ENCODE measurements around the gene REV3L.
"Not testable (repeated sequence)": the region's sequence is repeated elsewhere in the genome, so short reads cannot be mapped to it uniquely, and the experiment has no call there.

Gene REV3L

DNA sequence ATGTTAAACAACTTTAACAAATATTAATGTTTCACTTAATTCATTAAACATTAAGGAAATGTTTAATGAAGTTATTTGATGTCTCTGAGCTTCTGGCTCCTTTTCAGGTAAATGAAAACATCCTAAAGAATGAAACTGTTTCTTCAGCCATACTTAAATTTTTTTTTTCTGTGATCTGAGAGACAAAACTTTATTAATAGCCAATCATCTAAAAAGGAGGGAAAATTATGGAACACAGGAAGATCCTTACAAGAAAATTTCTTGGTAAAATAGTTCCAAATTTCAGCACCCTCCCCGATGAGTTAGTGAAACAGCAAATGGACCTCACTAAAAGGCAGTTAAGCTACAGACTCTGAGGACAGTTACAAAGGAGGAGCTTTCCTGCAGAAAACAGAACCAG lies 185.2 kb downstream of the REV3L start:
- TF ChIP-seq POLR2AphosphoS5 (IDR thresholded peaks at IDR 0.05; ENCODE audit: low read depth, low read length) (no peak), POLR2A (IDR thresholded peaks at IDR 0.05; ENCODE audit: low read depth, low read length) (no peak), TAF1 (IDR thresholded peaks at IDR 0.05; ENCODE audit: borderline replicate concordance, low read depth, low read length) (no peak)
- FAIRE-seq = no peak

GRCh38 chr6:111294374-111294967 lies 188.5 kb downstream of the REV3L start:
- DNase-seq (ENCODE audit: insufficient read length) = no peak
- no peak for FAIRE-seq

More for the DNA sequence above, 185.2 kb downstream of the REV3L start:
- no peak for DNase-seq (ENCODE audit: insufficient read length)

DNA sequence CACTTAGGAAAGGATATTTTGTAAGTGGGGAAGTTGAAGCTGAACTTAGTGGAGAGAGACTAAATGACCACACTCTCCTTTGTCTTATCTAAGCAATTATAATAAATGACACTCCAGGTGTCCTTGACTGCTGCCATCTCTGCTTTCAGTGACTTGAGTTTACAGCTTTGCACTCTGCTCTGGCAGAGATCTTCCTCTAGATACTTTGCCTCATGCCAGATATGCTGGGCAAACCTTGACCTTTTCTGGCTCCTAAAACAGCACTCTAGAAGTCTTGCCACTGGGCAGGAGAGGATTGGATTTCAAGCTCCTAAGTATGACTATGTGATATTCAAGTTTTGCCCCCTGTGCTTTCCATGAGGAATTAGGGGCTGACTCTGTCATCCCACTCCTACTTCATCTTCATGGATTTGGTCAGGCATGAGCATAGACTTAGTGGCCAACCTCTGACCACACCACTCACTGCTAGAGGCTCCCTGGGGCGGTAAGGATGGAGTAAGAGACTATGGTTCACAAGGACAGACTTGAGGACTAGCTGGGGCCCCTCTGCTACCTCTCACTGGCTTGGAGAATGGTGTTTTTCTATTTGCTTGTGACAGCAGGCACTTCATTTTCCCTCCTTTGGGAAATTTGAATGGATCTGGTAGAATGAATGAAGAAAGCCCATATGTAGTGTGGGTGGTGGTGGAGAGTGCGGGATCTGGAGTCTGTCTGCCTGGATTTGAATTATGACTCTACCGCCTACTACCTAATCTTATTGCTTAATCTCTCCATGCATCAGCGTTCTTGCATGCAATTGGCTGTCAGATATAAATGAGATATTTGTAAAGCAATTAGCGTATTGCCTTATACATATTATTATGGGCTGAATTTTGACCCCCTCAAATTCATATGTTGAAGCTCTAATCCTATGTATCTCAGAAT lies 191.4 kb downstream of the REV3L start:
- DNase-seq (ENCODE audit: insufficient read length) (no peak), FAIRE-seq (no peak)

More at GRCh38 chr6:111294374-111294967, 188.5 kb downstream of the REV3L start:
- TF ChIP-seq POLR2AphosphoS5 (IDR thresholded peaks at IDR 0.05; ENCODE audit: low read depth, low read length) (no peak), TAF1 (IDR thresholded peaks at IDR 0.05; ENCODE audit: borderline replicate concordance, low read depth, low read length) (no peak), POLR2A (IDR thresholded peaks at IDR 0.05; ENCODE audit: low read depth, low read length) (no peak)

DNA sequence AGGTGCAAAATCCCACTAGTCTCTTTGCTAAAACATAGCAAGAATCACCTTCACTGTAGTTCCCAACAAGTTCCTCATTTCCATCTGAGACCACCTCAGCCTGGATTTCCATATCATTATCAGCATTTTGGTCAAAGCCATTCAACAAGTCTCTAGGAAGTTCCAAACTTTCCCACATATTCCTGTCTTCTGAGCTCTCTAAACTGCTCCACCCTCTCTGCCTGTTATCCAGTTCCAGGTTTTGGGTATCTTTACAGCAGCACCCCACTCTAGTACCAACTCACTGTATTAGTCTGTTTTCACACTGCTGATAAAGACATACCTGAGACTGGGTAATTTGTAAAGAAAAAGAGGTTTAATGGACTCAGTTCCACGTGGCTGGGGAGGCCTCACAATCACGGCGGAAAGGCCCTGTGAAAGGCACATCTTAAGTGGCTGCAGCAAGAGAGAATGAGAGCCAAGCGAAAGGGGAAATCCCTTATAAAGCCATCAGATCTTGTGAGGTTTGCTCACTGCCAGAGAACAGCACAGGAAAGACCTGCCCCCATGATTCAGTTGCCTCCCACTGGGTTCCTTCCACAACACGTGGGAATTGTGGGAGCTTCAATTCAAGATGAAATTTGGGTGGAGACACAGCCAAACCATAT lies 192.2 kb downstream of the REV3L start:
- not testable (repeated sequence) for FAIRE-seq; DNase-seq (ENCODE audit: insufficient read length)

More for the DNA sequence above, 191.4 kb downstream of the REV3L start:
- TF ChIP-seq POLR2AphosphoS5 (IDR thresholded peaks at IDR 0.05; ENCODE audit: low read depth, low read length) (no peak), POLR2A (IDR thresholded peaks at IDR 0.05; ENCODE audit: low read depth, low read length) (no peak), TAF1 (IDR thresholded peaks at IDR 0.05; ENCODE audit: borderline replicate concordance, low read depth, low read length) (no peak)

DNA sequence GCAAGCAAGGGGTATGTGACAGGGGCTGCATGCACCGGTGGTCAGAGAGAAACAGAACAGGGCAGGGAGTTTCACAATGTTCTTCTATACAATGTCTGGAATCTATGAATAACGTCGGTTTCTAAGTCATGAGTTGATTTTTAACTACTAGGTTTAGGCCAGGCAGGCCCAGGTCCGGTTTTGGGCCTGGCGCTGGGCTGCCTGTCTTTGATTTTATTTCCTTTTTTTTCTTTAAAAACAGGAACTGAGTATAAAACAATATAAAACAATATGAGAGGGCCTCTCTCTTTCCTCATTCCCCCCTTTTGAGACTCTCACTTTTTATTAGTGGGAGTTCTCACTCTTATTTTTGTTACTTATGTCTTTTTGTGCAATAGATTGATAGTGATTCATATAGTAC lies 198.7 kb downstream of the REV3L start:
- FAIRE-seq; DNase-seq (ENCODE audit: insufficient read length): not testable (repeated sequence)

DNA sequence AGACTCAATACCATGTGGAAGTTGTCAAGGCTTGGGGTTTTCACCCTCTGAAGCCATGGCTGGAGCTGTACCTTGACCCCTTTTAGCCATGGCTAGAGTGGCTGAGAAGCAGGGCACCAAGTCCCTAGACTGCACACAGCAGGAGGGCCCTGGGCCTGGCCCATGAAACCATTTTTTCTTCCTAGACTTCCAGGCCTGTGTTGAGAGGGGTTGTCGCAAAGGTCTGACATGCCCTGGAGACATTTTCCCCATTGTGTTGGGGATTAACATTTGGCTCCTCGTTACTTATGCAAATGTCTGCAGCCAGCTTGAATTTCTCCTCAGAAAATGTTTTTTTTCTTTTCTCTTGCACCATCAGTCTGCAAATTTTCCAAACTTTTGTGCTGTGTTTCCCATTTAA lies 199.3 kb downstream of the REV3L start:
- FAIRE-seq (no peak), DNase-seq (ENCODE audit: insufficient read length) (no peak)
- TF ChIP-seq POLR2A (IDR thresholded peaks at IDR 0.05; ENCODE audit: low read depth, low read length) (no peak), POLR2AphosphoS5 (IDR thresholded peaks at IDR 0.05; ENCODE audit: low read depth, low read length) (no peak), TAF1 (IDR thresholded peaks at IDR 0.05; ENCODE audit: borderline replicate concordance, low read depth, low read length) (no peak)

DNA sequence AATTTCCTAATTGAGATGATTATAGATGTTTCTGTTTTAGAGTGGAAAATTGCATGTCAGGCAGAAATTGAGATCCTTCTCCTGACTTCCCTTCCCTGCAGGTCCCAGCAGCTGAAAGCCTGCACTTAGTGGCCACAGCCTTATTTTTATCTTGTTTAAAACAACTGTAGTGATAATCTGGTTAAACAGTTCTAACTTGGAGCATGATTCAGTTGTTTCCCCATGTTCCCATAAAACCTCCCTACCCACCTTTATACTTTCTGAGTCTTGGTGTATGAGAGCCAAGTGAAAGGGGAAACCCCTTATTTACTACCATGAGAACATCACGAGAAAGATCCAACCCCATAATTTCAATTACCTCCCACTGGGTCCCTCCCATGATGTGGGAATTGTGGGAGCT lies 200.5 kb downstream of the REV3L start:
- TF ChIP-seq TAF1 (IDR thresholded peaks at IDR 0.05; ENCODE audit: borderline replicate concordance, low read depth, low read length) = no peak
- TF ChIP-seq POLR2AphosphoS5 (IDR thresholded peaks at IDR 0.05; ENCODE audit: low read depth, low read length) = no peak
- no peak for TF ChIP-seq POLR2A (IDR thresholded peaks at IDR 0.05; ENCODE audit: low read depth, low read length)
- DNase-seq (ENCODE audit: insufficient read length) (no peak), FAIRE-seq (no peak)

DNA sequence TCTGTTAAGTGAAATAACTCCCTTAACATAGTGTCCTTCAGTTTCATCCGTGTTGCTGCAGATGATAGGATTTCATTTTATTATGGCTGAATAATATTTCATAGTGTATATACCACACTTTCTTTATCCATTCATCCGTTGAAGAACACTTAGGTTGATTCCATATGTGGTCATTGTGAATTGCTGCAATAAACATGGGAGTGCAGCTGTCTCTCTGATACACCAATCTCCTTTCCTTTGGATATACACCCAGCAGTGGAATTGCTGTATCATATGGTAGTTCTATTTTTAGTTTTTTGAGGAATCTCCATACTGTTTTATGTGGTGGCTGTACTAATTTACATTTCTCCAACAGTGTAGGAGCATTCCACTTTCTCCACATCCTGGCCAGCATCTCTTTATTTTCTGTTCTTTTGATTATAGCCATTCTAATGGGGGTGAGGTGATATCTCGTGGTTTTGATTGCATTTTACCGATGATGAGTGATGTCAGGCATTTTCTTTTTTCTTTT lies 202.5 kb downstream of the REV3L start:
- FAIRE-seq = no peak
- no peak for DNase-seq (ENCODE audit: insufficient read length)
- no peak for TF ChIP-seq POLR2A (IDR thresholded peaks at IDR 0.05; ENCODE audit: low read depth, low read length)
- TF ChIP-seq POLR2AphosphoS5 (IDR thresholded peaks at IDR 0.05; ENCODE audit: low read depth, low read length) = no peak
- TF ChIP-seq TAF1 (IDR thresholded peaks at IDR 0.05; ENCODE audit: borderline replicate concordance, low read depth, low read length) = no peak

- TF ChIP-seq POLR2AphosphoS5 (IDR thresholded peaks at IDR 0.05; ENCODE audit: low read depth, low read length) (no peak), POLR2A (IDR thresholded peaks at IDR 0.05; ENCODE audit: low read depth, low read length) (no peak), TAF1 (IDR thresholded peaks at IDR 0.05; ENCODE audit: borderline replicate concordance, low read depth, low read length) (no peak)
- FAIRE-seq = no peak
- DNase-seq (ENCODE audit: insufficient read length) = no peak
These were observed 204.3 kb downstream of the REV3L start for GRCh38 chr6:111278731-111279130.

DNA sequence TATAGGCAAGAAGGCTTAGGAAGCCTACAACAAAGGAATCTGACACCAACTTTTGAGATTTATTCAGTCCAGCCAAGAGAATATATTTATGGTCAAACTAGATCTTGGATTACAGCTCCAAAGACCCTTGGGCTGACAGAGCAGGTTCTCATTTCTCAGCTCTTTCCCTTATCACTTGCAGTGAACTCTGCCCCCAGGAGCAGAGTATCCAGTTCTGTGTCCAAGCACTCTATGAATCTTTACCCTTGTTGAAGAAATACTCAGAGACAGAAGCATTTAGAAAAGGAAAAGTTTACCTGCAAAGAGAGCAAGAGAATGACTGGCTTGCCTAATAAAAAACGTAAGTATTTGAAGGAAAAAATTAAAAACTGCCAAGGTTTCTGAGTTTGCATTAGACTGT lies 205.2 kb downstream of the REV3L start:
- FAIRE-seq = no peak
- DNase-seq (ENCODE audit: insufficient read length) = no peak
- no peak for TF ChIP-seq POLR2A (IDR thresholded peaks at IDR 0.05; ENCODE audit: low read depth, low read length)
- no peak for TF ChIP-seq POLR2AphosphoS5 (IDR thresholded peaks at IDR 0.05; ENCODE audit: low read depth, low read length)
- no peak for TF ChIP-seq TAF1 (IDR thresholded peaks at IDR 0.05; ENCODE audit: borderline replicate concordance, low read depth, low read length)

DNA sequence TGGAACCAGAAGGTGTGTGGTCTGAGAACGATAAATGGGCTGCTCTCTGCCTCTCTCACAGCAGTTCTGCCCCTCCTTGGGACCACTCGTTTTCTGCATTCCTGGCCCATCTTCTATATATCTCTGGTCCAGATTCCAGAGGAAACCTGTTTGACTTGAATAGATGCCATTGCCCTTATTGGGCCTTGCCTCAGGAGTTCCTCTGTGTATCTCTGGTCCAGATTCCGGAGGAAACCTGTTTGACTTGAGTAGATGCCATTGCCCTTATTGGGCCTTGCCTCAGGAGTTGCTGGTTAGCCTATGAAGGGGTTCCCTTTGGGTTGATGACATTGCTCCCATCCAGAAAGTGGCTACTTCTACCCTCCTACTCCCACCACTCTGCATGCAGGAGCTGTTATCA lies 206.3 kb downstream of the REV3L start:
- DNase-seq (ENCODE audit: insufficient read length) = no peak
- TF ChIP-seq TAF1 (IDR thresholded peaks at IDR 0.05; ENCODE audit: borderline replicate concordance, low read depth, low read length) (no peak), POLR2A (IDR thresholded peaks at IDR 0.05; ENCODE audit: low read depth, low read length) (no peak), POLR2AphosphoS5 (IDR thresholded peaks at IDR 0.05; ENCODE audit: low read depth, low read length) (no peak)
- FAIRE-seq = no peak

DNA sequence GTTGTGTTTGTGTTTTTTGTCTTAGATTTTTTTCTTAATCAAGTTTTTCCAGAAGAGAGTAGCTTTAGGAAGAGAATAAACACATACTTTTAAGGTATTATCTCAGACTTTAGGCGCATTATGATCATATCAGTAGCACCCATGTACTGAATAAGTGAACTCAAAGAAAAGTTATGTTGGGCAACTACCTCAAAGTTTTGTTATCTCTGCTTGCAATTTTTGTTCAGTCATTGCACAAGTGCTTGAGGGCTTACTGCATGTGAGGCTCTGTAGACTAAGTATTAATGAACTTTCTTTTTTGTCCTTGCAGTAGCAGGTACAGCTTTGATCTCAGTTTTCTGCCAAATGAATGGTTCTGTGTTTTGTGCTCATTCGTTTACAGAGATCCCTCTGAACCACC lies 206.7 kb downstream of the REV3L start:
- no peak for FAIRE-seq
- no peak for DNase-seq (ENCODE audit: insufficient read length)

More for the DNA sequence above, 206.7 kb downstream of the REV3L start:
- TF ChIP-seq POLR2A (IDR thresholded peaks at IDR 0.05; ENCODE audit: low read depth, low read length) = no peak
- no peak for TF ChIP-seq POLR2AphosphoS5 (IDR thresholded peaks at IDR 0.05; ENCODE audit: low read depth, low read length)
- TF ChIP-seq TAF1 (IDR thresholded peaks at IDR 0.05; ENCODE audit: borderline replicate concordance, low read depth, low read length) = no peak
